ENCODE data around the gene TAOK2.

DNA sequence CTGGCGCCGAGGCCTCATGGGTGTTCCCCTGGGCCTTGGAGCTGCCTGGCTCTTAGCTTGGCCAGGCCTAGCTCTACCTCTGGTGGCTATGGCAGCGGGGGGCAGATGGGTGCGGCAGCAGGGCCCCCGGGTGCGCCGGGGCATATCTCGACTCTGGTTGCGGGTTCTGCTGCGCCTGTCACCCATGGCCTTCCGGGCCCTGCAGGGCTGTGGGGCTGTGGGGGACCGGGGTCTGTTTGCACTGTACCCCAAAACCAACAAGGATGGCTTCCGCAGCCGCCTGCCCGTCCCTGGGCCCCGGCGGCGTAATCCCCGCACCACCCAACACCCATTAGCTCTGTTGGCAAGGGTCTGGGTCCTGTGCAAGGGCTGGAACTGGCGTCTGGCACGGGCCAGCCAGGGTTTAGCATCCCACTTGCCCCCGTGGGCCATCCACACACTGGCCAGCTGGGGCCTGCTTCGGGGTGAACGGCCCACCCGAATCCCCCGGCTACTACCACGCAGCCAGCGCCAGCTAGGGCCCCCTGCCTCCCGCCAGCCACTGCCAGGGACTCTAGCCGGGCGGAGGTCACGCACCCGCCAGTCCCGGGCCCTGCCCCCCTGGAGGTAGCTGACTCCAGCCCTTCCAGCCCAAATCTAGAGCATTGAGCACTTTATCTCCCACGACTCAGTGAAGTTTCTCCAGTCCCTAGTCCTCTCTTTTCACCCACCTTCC is 13.9 kb downstream of the TAOK2 start:
- TF ChIP-seq, protein P1, sequence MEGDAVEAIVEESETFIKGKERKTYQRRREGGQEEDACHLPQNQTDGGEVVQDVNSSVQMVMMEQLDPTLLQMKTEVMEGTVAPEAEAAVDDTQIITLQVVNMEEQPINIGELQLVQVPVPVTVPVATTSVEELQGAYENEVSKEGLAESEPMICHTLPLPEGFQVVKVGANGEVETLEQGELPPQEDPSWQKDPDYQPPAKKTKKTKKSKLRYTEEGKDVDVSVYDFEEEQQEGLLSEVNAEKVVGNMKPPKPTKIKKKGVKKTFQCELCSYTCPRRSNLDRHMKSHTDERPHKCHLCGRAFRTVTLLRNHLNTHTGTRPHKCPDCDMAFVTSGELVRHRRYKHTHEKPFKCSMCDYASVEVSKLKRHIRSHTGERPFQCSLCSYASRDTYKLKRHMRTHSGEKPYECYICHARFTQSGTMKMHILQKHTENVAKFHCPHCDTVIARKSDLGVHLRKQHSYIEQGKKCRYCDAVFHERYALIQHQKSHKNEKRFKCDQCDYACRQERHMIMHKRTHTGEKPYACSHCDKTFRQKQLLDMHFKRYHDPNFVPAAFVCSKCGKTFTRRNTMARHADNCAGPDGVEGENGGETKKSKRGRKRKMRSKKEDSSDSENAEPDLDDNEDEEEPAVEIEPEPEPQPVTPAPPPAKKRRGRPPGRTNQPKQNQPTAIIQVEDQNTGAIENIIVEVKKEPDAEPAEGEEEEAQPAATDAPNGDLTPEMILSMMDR (IDR thresholded peaks at IDR 0.05; ENCODE audit: poor library complexity) = no peak
- TF ChIP-seq EZH2 (IDR thresholded peaks at IDR 0.05; ENCODE audit: borderline replicate concordance) (no peak), EZH2phosphoT487 (IDR thresholded peaks at IDR 0.05; ENCODE audit: low read depth, severe bottlenecking, unreplicated experiment) (no peak)
